Neutrophil (primary cell): Measurements from ENCODE around the gene RFC2.

Experiments used
- H3K27ac ChIP-seq: fragments of 200-600 bp; sonication (generic); 2 replicates; pipeline ENCODE4 v1.5.1; 2016; ENCODE audit warnings: mild to moderate bottlenecking, moderate library complexity
- H3K27me3 ChIP-seq: fragments of 200-600 bp; sonication (generic); 2 replicates; pipeline ENCODE4 v1.6.0; 2016; ENCODE audit warnings: mild to moderate bottlenecking
- H3K36me3 ChIP-seq: fragments of 200-600 bp; sonication (generic); 2 replicates; pipeline ENCODE4 v1.5.1; 2017
- H3K4me1 ChIP-seq, 2 experiments: fragments of 200-600 bp in 1 of 2; sonication (generic) in 1 of 2; 1 replicate in 1 of 2; 2 replicates in 1 of 2; pipeline versions ENCODE4 v1.5.1 to v1.6.1; 2013 to 2016; ENCODE audit warnings: low read depth in 1 of 2, low read length in 1 of 2, mild to moderate bottlenecking in 1 of 2, moderate library complexity in 1 of 2; ENCODE audit not compliant: control insufficient read depth in 1 of 2, insufficient read depth in 1 of 2
- H3K4me3 ChIP-seq, 2 experiments: fragments of 200-600 bp in 1 of 2; sonication (generic) in 1 of 2; 1 replicate in 1 of 2; 2 replicates in 1 of 2; pipeline ENCODE4 v1.5.1; 2013 to 2016; ENCODE audit warnings: low read depth in 1 of 2, low read length in 1 of 2, mild to moderate bottlenecking in 1 of 2, moderate library complexity in 1 of 2
- H3K9me3 ChIP-seq: fragments of 200-600 bp; sonication (generic); 2 replicates; pipeline ENCODE4 v1.5.1; 2016
- TF ChIP-seq, protein P1 (sequence below): fragments of 200-600 bp; sonication (generic); IDR thresholded peaks from 2 replicates; pipeline ENCODE4 v1.5.1; 2016; ENCODE audit warnings: antibody characterized with exemption

RFC2 gene

DNA sequence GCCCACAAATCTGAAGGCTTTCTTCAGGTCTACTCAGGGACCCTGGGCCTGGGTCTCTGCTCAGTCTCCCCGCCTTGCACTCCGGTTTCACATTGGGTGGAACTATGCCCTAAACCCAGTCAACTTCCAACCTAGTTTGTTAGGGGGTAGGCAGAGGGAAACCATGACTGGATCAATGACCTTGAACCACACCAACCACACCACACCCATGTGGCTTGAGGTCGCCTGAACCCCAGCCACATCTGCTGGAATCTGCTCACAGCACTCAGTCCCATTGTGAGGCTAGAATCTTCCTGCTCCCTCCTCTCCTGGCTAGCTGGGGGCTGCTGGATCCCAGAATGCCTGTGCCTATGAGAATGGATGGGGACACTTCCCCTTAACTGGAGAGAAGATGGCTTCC, 17.9 kb downstream of the RFC2 start:
- Histone ChIP-seq H3K9me3 (no peaks in the 10 kb centered on the region), H3K27ac (no peak overlapping the region), H3K4me1 (peaks cover 2 to 5% of the 10 kb centered on the region in 2 experiments), H3K27me3 (no peaks in the 10 kb centered on the region), H3K4me3 (no peak overlapping the region), H3K36me3 (peaks cover 91% of the 10 kb centered on the region)
- TF ChIP-seq, protein P1, sequence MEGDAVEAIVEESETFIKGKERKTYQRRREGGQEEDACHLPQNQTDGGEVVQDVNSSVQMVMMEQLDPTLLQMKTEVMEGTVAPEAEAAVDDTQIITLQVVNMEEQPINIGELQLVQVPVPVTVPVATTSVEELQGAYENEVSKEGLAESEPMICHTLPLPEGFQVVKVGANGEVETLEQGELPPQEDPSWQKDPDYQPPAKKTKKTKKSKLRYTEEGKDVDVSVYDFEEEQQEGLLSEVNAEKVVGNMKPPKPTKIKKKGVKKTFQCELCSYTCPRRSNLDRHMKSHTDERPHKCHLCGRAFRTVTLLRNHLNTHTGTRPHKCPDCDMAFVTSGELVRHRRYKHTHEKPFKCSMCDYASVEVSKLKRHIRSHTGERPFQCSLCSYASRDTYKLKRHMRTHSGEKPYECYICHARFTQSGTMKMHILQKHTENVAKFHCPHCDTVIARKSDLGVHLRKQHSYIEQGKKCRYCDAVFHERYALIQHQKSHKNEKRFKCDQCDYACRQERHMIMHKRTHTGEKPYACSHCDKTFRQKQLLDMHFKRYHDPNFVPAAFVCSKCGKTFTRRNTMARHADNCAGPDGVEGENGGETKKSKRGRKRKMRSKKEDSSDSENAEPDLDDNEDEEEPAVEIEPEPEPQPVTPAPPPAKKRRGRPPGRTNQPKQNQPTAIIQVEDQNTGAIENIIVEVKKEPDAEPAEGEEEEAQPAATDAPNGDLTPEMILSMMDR = no peak

DNA sequence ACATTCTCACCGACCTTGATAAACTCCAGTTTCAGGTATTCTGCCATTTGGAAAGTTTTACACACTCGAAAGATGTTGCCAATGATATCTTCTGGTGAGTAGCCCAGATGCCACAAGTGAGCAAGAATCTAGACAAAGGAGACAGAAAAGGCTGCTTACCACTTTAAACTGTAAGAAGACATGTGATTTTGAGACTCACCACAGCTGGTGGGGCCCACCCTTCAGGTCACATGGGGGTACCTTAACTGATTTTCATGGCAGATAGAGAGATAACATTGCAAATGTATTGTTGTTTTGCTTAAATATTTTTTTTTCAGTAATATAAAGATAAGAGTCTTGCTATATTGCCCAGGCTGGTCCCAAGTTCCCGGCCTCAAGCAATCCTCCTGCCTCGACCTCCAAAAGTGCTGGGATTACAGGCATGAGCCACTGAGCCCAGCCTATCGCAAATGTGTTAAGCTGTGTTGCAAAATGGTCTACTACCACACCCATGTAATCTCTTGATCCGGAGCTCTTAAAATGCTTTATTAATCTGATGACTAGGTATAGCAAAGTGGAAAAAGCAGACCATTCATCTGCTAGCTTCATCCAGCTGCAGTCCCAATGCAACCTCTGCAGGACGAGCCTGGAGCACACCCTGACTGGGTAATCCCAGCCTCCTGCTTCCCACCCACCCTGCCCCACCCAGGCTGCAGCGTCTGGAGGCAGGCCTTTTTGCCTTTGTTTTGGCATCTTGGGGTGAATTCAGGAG, 18.5 kb downstream of the RFC2 start:
- Histone ChIP-seq H3K27me3 (no peaks in the 10 kb centered on the region), H3K4me1 (peaks cover 8 to 11% of the 10 kb centered on the region in 2 experiments), H3K27ac (no peak overlapping the region), H3K4me3 (no peak overlapping the region), H3K9me3 (no peaks in the 10 kb centered on the region), H3K36me3 (peaks cover 87% of the 10 kb centered on the region)
- TF ChIP-seq, protein P1 = no peak

DNA sequence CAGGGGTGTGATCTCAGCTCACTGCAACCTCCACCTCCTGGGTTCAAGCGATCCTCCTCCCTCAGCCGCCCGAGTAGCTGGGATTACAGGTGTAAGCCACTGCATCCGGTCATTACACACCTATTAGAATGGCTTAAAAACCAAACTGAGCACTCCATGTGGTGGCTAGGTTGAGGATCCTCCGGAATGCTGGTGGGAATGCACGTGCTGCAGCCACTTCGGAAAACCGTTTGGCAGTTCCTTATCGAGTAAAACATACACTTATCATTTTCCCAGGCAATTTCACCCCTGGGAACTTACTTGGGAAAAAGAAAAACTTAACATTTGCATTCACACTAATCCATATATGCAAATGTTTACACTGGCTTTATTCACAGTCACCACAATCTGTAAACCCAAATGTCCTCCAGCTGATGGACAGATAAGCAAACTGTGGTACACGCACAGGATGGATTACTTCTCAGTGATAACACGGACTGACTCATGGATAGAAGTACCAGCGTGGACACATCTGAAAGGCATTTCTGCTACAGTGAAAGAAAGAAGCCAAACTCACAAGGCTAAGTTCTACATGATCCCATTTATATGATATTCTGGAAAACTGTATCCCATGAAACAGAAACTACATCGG, 20.4 kb downstream of the RFC2 start:
- no peaks in the 10 kb centered on the region for H3K9me3 ChIP-seq
- no peak overlapping the region for H3K4me3 ChIP-seq
- TF ChIP-seq, protein P1 = no peak
- peaks cover 27 to 30% of the 10 kb centered on the region in 2 experiments for H3K4me1 ChIP-seq
- H3K27ac ChIP-seq = no peak overlapping the region
- H3K27me3 ChIP-seq = no peaks in the 10 kb centered on the region
- peaks cover 80% of the 10 kb centered on the region for H3K36me3 ChIP-seq

DNA sequence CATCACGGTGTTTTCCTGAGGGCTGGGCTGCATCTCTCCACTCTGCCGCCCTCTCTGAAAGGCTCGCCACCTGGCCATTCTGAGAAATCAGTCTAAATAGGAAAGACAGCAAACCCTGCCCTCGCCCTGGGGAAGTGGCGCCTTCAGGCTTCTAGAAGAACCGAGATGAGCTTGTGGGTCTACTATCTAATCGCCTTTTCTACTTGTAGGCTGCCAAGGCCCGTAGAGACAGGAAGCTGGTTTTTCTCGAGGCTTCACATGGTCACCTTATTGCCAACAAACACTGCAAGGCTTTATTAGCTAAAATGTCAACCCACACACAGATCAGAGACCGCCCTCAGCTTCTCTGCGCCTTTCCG, 23.0 kb downstream of the RFC2 start:
- TF ChIP-seq, protein P1 = no peak
- peak overlapping the region; percentile 88 for H3K27ac ChIP-seq
- peaks cover 47 to 54% of the 10 kb centered on the region in 2 experiments for H3K4me1 ChIP-seq
- no peak overlapping the region for H3K4me3 ChIP-seq
- peaks cover 63% of the 10 kb centered on the region for H3K36me3 ChIP-seq
- no peaks in the 10 kb centered on the region for H3K27me3 ChIP-seq
- no peaks in the 10 kb centered on the region for H3K9me3 ChIP-seq

- H3K36me3 ChIP-seq = peaks cover 60% of the 10 kb centered on the region
- H3K27ac ChIP-seq = peak overlapping the region; percentile 88
- no peaks in the 10 kb centered on the region for H3K27me3 ChIP-seq
- TF ChIP-seq, protein P1 = no peak
- peak overlapping the region; percentile 17 to 31 for H3K4me3 ChIP-seq
- no peaks in the 10 kb centered on the region for H3K9me3 ChIP-seq
- H3K4me1 ChIP-seq = peaks cover 53 to 60% of the 10 kb centered on the region in 2 experiments
Observed at GRCh38 chr7:74230446-74231231, 23.6 kb downstream of the RFC2 start.
